GM13976 (cell line): ENCODE measurements around the gene ZDHHC19.

ENCODE experiments used
- DNase-seq: peaks from one replicate; pipeline ENCODE4 v3.0.0; 2012; ENCODE audit warnings: low spot score
- CTCF ChIP-seq: IDR thresholded peaks from 2 replicates; pipeline ENCODE4 v1.5.1; 2012; ENCODE audit warnings: borderline replicate concordance, mild to moderate bottlenecking; ENCODE audit not compliant: insufficient read depth; ENCODE audit errors: extremely low read depth, missing control alignments, control extremely low read depth
- in situ Hi-C: fragments of 300-500 bp; cut with MboI; formaldehyde crosslinking; loops from one replicate; pipeline ENCODE4 v1.12.0; 2022; ENCODE audit warnings: low sequenced_read_pairs, mixed read lengths, inconsistent platforms; ENCODE audit not compliant: unreplicated experiment

The ZDHHC19 gene

DNA sequence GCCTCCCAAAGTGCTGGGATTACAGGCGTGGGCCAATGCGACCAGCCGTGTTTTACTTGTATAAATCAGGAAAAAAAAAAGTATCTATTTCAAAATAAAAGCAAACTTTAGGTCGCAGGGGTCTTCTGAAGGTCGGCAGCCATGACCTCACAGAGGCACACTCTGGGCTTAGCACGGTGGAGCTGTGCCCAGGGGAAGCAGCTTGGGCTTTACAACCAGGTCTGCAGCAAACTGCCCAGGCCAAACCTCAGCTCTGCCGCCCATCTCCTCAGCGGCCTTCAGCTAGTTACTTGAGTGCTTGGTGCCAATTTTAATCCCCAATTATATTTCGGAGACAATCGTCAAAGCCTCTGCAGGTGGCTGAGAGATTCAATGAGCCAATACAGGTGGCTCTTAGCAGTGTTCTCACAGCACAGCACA, 30.1 kb downstream of the ZDHHC19 start:
- no peak for TF ChIP-seq CTCF
- in situ Hi-C loops, result no loop called here
- no peak for DNase-seq

DNA sequence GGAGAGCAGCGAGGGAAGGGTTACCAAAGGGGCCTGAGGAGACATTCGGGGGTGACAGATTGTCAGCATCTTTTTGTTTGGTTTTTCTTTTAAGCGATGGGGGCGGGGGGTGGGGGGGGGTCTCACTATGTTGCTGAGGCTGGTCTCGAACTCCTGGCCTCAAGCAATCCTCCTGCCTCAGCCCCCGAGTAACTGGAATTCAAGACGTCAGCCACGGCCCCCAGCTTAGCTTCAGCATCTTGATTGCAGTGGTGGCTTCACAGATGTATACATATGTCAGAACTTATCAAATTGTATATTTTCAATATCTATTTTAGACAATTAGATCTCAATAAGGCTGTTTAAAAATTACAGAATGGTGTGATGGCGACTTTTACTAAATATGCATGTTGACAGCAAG, 30.9 kb downstream of the ZDHHC19 start:
- in situ Hi-C loops, result no loop called here
- DNase-seq, result no peak
- no peak for TF ChIP-seq CTCF

- in situ Hi-C loops, result no loop called here
- DNase-seq, result peak; percentile 85
- TF ChIP-seq CTCF, result peak; percentile 44
Observed at GRCh38 chr3:196179380-196180308, 31.6 kb downstream of the ZDHHC19 start.

- TF ChIP-seq CTCF, result no peak
- no peak for DNase-seq
- in situ Hi-C loops, result no loop called here
Observed at GRCh38 chr3:196178993-196179379, 32.2 kb downstream of the ZDHHC19 start.

DNA sequence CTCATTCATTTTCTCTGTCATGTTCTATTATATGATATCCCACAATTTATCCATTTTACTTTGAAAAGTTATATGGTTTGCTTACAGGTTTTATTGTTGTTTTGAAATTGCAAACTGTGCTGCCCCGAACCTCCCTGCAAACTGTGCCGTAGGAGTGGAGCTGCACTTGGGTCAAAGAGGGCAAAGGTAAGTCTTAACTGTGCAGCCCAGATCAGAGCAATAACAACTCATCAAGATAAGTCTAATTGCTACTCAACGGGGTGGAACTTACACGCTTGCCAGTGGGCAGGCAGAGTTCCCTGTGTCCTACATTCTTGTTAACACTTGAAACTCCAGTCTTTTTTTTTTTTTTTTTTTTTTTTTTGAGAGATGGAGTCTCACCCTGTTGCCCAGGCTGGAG, 33.2 kb downstream of the ZDHHC19 start:
- no peak for TF ChIP-seq CTCF
- in situ Hi-C loops, result no loop called here
- no peak for DNase-seq

DNA sequence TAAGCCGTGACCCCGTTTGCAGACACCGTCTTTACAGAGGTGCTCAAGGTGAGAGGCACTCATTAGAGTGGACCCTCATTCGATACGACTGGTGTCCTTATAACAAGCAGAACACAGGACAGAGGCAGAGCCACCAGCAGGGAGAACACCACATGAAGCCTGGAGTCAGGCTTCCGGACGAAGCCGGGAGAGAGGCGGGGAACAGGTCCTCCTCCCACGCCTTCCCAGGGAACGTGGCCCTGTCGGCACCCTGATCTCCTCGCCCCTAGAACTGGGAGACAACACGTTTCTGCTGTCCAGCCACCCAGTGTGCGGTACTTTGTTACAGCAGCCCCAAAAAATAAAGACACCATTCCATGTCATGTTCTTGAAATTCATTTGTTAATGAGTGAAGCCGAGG, 33.6 kb downstream of the ZDHHC19 start:
- in situ Hi-C loops, result no loop called here
- TF ChIP-seq CTCF, result no peak
- DNase-seq, result no peak
